HepG2 (cell line): ENCODE measurements around the gene OSM. TPM values are rescaled to one million over a fixed set of nuclear protein-coding genes. Genes with fewer than 3 reads are reported as not detected.

Experiments used
- HNF4A ChIP-seq: sonication (generic); formaldehyde crosslinking; IDR thresholded peaks from 2 replicates; pipeline ENCODE4 v1.4.0; 2020; ENCODE audit warnings: missing genetic modification reagents
- MED13 ChIP-seq: sonication (generic); formaldehyde crosslinking; IDR thresholded peaks from 2 replicates; pipeline ENCODE4 v1.5.0; 2020; ENCODE audit warnings: missing genetic modification reagents
- NPAS2 ChIP-seq: sonication (generic); formaldehyde crosslinking; IDR thresholded peaks from 2 replicates; pipeline ENCODE4 v1.8.0; 2022; ENCODE audit warnings: mild to moderate bottlenecking, missing genetic modification reagents, borderline replicate concordance
- STAG1 ChIP-seq: sonication (generic); formaldehyde crosslinking; IDR thresholded peaks from 2 replicates; pipeline ENCODE4 v1.4.0; 2020; ENCODE audit warnings: missing genetic modification reagents
- TOPORS ChIP-seq: sonication (generic); formaldehyde crosslinking; IDR thresholded peaks from 2 replicates; pipeline ENCODE4 v1.8.0; 2023; ENCODE audit warnings: mild to moderate bottlenecking, missing genetic modification reagents
- ZBTB20 ChIP-seq: sonication (generic); formaldehyde crosslinking; IDR thresholded peaks from 2 replicates; pipeline ENCODE4 v1.8.1; 2023; ENCODE audit warnings: missing genetic modification reagents, low read depth, mild to moderate bottlenecking, borderline replicate concordance
- ZKSCAN1 ChIP-seq: fragments of 150-350 bp; IDR thresholded peaks from 2 replicates; pipeline ENCODE4 v1.6.1; 2014; ENCODE audit warnings: low read length
- ZNF891 ChIP-seq: sonication (generic); formaldehyde crosslinking; IDR thresholded peaks from 2 replicates; pipeline ENCODE4 v1.5.0; 2020; ENCODE audit warnings: mild to moderate bottlenecking, missing genetic modification reagents
- polyA plus RNA-seq, 8 experiments: library from polyadenylated mRNA; depleted of rRNA in 3 of 8; stranded (reverse) in 7 of 8; unstranded in 1 of 8; fragments of >200 nt; fragmentation: Illumina TruSeq in 4 of 8; extraction: Trizol in 4 of 8; gene quantifications; 2 replicates each; pipeline versions ENCODE4 v1.2.1 to v1.2.3, GENCODE V29; 2011 to 2016; ENCODE audit warnings: low read depth in 4 of 8, missing spikeins in 1 of 8, mixed read lengths in 1 of 8; ENCODE audit not compliant: insufficient read depth in 1 of 8
- total RNA-seq, 5 experiments: library from RNA; depleted of rRNA; stranded (reverse); fragments of >200 nt; fragmentation: Illumina TruSeq; extraction: Trizol; gene quantifications; 2 replicates each; pipeline ENCODE4 v1.2.3, GENCODE V29; 2016; ENCODE audit warnings: low read depth in 1 of 5
- TF ChIP-seq, protein P1 (sequence below): sonication (generic); formaldehyde crosslinking; IDR thresholded peaks from 2 replicates; pipeline ENCODE4 v1.8.1; 2023; ENCODE audit warnings: missing genetic modification reagents, mild to moderate bottlenecking, borderline replicate concordance
- TF ChIP-seq, protein P2 (sequence below): sonication (generic); formaldehyde crosslinking; IDR thresholded peaks from 2 replicates; pipeline ENCODE4 v1.5.0; 2020; ENCODE audit warnings: mild to moderate bottlenecking, missing genetic modification reagents, borderline replicate concordance
- TF ChIP-seq, protein P3 (sequence below): sonication (generic); formaldehyde crosslinking; conservative IDR thresholded peaks from 2 replicates; pipeline ENCODE4 v1.8.0; 2022; ENCODE audit warnings: missing genetic modification reagents
- TF ChIP-seq, protein P4 (sequence below): sonication (generic); formaldehyde crosslinking; IDR thresholded peaks from 2 replicates; pipeline ENCODE4 v1.9.0; 2021; ENCODE audit warnings: missing genetic modification reagents, borderline replicate concordance
- TF ChIP-seq, protein P5 (sequence below): sonication (generic); formaldehyde crosslinking; conservative IDR thresholded peaks from 2 replicates; pipeline ENCODE4 v1.8.1; 2023; ENCODE audit warnings: missing genetic modification reagents
- TF ChIP-seq, protein P6 (sequence below): sonication (generic); formaldehyde crosslinking; IDR thresholded peaks from 2 replicates; pipeline ENCODE4 v1.4.0; 2020; ENCODE audit warnings: missing genetic modification reagents

OSM gene
- total and polyA plus RNA-seq, 2 of the 13 experiments (the other 11 are each of a cell fraction or from before 2014, with no cell fraction given), result not detected

DNA sequence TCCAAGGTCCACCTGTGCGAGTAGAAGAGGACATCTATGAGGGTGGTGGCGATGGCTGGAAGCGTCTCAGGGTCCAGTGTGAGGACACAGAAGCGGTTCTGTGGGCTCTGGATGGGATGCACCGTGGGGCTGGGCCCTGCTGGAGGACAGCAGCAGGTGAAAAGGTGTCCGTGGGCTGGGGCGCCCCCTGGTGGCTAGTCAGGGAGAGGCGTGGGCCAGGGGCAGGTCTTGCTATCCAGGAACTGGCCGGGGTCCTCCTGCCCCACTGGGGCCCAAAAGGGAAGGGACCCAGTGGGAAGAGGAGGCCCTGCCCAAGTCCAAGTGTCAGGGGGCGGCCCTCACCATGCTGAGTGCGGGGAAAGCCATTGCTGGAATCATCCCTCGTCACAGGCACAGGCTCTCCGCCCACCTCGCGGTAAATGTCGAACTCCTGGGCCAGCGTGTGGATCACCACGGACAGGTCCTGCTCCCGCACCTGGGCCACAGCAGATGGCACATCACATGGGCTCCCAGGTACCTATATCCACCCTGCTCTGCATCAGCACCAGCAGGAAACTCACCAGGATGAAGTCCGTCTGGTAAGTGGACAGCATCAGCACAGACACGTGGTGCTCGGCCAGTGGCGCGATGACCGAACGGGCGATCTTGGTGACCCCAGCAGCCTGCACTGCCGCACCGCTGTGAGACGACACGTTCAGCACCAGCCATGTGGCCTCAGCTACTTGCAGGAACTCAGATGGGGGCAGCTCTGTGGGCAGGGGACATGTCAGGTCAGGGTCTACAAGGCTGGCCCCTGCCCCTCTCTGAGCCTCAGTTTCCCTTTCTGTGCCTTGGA lies 20.4 kb upstream of the OSM start (continued):
- TF ChIP-seq, protein P1, sequence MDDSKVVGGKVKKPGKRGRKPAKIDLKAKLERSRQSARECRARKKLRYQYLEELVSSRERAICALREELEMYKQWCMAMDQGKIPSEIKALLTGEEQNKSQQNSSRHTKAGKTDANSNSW (CRISPR knock-in tag), result no peak
- TF ChIP-seq ZBTB20 (CRISPR knock-in tag) (no peak), ZKSCAN1 (no peak), MED13 (CRISPR knock-in tag) (no peak), STAG1 (peak; percentile 86), TOPORS (CRISPR knock-in tag) (no peak), ZNF891 (CRISPR knock-in tag) (0 out of 2 replicates have a peak, but pooled peaks have one; percentile 15), NPAS2 (no peak), HNF4A (CRISPR knock-in tag) (no peak)
- TF ChIP-seq, protein P2, sequence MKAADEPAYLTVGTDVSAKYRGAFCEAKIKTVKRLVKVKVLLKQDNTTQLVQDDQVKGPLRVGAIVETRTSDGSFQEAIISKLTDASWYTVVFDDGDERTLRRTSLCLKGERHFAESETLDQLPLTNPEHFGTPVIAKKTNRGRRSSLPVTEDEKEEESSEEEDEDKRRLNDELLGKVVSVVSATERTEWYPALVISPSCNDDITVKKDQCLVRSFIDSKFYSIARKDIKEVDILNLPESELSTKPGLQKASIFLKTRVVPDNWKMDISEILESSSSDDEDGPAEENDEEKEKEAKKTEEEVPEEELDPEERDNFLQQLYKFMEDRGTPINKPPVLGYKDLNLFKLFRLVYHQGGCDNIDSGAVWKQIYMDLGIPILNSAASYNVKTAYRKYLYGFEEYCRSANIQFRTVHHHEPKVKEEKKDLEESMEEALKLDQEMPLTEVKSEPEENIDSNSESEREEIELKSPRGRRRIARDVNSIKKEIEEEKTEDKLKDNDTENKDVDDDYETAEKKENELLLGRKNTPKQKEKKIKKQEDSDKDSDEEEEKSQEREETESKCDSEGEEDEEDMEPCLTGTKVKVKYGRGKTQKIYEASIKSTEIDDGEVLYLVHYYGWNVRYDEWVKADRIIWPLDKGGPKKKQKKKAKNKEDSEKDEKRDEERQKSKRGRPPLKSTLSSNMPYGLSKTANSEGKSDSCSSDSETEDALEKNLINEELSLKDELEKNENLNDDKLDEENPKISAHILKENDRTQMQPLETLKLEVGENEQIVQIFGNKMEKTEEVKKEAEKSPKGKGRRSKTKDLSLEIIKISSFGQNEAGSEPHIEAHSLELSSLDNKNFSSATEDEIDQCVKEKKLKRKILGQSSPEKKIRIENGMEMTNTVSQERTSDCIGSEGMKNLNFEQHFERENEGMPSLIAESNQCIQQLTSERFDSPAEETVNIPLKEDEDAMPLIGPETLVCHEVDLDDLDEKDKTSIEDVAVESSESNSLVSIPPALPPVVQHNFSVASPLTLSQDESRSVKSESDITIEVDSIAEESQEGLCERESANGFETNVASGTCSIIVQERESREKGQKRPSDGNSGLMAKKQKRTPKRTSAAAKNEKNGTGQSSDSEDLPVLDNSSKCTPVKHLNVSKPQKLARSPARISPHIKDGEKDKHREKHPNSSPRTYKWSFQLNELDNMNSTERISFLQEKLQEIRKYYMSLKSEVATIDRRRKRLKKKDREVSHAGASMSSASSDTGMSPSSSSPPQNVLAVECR (CRISPR knock-in tag), result no peak
- TF ChIP-seq, protein P3, sequence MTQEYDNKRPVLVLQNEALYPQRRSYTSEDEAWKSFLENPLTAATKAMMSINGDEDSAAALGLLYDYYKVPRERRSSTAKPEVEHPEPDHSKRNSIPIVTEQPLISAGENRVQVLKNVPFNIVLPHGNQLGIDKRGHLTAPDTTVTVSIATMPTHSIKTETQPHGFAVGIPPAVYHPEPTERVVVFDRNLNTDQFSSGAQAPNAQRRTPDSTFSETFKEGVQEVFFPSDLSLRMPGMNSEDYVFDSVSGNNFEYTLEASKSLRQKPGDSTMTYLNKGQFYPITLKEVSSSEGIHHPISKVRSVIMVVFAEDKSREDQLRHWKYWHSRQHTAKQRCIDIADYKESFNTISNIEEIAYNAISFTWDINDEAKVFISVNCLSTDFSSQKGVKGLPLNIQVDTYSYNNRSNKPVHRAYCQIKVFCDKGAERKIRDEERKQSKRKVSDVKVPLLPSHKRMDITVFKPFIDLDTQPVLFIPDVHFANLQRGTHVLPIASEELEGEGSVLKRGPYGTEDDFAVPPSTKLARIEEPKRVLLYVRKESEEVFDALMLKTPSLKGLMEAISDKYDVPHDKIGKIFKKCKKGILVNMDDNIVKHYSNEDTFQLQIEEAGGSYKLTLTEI, result no peak
- TF ChIP-seq, protein P4, sequence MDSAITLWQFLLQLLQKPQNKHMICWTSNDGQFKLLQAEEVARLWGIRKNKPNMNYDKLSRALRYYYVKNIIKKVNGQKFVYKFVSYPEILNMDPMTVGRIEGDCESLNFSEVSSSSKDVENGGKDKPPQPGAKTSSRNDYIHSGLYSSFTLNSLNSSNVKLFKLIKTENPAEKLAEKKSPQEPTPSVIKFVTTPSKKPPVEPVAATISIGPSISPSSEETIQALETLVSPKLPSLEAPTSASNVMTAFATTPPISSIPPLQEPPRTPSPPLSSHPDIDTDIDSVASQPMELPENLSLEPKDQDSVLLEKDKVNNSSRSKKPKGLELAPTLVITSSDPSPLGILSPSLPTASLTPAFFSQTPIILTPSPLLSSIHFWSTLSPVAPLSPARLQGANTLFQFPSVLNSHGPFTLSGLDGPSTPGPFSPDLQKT, result no peak
- TF ChIP-seq, protein P5, sequence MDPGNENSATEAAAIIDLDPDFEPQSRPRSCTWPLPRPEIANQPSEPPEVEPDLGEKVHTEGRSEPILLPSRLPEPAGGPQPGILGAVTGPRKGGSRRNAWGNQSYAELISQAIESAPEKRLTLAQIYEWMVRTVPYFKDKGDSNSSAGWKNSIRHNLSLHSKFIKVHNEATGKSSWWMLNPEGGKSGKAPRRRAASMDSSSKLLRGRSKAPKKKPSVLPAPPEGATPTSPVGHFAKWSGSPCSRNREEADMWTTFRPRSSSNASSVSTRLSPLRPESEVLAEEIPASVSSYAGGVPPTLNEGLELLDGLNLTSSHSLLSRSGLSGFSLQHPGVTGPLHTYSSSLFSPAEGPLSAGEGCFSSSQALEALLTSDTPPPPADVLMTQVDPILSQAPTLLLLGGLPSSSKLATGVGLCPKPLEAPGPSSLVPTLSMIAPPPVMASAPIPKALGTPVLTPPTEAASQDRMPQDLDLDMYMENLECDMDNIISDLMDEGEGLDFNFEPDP, result no peak
- TF ChIP-seq, protein P6, sequence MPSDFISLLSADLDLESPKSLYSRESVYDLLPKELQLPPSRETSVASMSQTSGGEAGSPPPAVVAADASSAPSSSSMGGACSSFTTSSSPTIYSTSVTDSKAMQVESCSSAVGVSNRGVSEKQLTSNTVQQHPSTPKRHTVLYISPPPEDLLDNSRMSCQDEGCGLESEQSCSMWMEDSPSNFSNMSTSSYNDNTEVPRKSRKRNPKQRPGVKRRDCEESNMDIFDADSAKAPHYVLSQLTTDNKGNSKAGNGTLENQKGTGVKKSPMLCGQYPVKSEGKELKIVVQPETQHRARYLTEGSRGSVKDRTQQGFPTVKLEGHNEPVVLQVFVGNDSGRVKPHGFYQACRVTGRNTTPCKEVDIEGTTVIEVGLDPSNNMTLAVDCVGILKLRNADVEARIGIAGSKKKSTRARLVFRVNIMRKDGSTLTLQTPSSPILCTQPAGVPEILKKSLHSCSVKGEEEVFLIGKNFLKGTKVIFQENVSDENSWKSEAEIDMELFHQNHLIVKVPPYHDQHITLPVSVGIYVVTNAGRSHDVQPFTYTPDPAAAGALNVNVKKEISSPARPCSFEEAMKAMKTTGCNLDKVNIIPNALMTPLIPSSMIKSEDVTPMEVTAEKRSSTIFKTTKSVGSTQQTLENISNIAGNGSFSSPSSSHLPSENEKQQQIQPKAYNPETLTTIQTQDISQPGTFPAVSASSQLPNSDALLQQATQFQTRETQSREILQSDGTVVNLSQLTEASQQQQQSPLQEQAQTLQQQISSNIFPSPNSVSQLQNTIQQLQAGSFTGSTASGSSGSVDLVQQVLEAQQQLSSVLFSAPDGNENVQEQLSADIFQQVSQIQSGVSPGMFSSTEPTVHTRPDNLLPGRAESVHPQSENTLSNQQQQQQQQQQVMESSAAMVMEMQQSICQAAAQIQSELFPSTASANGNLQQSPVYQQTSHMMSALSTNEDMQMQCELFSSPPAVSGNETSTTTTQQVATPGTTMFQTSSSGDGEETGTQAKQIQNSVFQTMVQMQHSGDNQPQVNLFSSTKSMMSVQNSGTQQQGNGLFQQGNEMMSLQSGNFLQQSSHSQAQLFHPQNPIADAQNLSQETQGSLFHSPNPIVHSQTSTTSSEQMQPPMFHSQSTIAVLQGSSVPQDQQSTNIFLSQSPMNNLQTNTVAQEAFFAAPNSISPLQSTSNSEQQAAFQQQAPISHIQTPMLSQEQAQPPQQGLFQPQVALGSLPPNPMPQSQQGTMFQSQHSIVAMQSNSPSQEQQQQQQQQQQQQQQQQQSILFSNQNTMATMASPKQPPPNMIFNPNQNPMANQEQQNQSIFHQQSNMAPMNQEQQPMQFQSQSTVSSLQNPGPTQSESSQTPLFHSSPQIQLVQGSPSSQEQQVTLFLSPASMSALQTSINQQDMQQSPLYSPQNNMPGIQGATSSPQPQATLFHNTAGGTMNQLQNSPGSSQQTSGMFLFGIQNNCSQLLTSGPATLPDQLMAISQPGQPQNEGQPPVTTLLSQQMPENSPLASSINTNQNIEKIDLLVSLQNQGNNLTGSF (CRISPR knock-in tag), result no peak
